Measurements from ENCODE around the gene PROX1. TPM values are rescaled to one million over a fixed set of nuclear protein-coding genes. Genes with fewer than 3 reads are reported as not detected.

Gene PROX1
- total RNA-seq, 1 donor from 2014 or later = 3.4 TPM

DNA sequence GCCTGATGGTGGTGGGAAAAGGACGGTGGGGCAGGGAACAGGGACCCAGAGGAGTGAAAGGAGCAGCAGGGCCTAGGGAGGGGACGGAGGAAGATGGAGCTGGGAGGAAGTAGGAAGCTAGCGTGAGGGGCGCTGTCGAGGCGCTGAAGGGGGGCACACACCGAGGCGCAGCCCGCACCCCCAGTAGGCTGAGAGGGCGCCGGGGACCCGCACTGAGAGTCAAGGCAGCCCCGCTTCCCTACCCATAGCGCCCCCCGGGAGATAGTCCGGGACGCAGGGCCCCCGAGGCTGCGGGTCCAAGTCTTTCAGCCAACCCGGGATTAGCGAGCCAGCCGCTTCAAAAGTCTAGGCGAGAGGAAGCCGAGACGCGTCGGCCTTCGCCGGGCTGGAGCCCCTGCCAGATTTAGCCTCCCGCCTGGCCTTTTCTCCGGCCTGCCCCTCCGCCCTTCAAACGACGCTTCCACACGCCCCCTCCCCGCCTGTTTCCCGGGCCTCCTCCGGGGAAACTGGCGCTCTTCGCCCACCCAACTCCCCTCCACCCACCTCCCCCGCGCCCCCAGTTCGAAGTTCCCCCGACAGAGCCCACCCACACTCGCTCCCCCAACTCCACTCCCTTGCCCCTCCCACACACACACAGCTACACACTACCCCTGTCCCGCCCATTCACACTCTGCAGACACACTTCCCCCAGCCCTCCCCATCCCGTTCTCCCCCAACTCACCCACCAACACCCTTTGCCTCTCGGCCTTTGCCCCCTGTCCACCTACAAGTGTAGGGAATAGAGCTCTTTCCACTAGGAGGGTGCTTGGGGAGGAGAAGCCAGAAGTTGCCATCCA, 7.8 kb upstream of the PROX1 start:
- DNase-seq (ENCODE audit: low spot score) = no peak

DNA sequence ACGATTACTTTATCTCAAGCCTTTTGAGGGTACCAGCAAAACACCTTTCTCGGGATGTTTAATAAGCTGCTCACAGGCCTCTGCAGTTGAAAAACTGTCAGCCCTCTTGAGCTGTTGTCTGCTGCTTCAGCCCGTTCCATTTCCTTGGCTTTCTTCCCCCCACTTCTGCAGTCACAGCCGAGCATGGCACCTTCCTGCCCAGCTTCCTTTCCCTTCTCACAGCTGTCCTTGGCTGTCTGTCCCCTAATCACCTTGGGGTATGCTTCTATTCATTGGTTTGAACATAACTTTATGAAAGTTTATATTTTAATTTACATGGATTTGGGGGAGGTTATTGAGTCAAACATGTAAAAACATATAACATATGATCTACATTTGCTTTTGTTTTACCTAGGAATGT, 6.9 kb upstream of the PROX1 start:
- no peak for DNase-seq (ENCODE audit: low spot score)

DNA sequence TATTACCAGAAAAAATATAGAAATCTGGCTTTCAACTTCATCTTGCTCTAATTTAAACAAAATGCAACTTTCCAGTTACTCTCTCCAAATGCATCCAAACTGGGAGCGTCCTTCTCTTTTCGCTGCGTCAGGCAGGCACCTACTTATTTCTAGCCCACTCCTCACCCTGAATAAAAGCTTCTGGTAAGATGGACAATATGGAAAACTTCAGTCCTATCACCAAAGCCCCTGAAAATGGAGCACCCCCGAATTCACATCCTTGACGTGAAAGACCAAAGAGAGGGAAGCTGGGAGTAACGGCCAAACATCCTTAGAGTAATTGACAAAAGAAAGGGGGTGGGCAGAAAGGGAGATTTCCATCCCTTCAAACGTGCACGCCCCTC, 5.5 kb upstream of the PROX1 start:
- DNase-seq (ENCODE audit: low spot score) = no peak

DNA sequence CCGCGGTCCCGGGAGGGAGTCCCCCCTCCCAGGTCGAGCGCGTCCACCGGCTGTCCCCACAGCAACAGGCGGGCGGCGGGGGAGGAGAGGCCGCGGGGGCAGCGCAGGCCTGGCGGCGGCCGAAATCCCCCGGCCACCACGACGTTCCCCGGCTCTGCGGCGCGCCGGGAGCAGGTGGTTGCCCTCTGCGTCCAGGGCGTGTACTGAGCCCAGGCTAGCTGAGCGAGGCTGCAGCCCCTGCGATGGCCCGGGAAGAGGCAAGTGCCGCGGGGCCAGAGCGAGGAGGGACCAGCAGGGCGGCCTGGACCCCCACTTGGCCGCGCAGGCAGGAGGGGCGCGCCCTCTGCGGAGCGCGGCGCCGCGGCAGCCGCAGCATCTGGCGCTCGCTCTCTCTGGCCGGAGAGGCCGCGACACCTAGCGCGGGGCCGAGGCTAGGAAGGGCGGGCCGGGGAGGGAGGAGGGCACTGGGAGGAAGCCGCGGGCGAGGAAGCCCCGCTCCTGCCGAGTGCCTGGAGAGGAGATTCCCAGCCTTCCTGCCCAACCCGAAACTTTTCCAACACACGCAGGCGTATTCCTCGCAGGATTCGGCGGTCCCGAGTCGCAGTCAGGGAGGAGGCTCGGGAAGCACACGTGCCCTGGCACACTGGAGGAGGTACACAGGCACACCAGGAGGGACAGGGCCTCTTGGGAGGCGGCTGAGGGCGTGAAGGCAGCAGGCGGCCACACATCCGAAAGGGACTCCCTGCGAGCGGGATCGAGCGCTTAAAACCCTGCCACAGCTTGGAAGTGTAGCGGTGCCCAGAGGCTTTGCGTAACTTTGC, 4.9 kb upstream of the PROX1 start:
- peak; percentile 21 for DNase-seq (ENCODE audit: low spot score)

DNA sequence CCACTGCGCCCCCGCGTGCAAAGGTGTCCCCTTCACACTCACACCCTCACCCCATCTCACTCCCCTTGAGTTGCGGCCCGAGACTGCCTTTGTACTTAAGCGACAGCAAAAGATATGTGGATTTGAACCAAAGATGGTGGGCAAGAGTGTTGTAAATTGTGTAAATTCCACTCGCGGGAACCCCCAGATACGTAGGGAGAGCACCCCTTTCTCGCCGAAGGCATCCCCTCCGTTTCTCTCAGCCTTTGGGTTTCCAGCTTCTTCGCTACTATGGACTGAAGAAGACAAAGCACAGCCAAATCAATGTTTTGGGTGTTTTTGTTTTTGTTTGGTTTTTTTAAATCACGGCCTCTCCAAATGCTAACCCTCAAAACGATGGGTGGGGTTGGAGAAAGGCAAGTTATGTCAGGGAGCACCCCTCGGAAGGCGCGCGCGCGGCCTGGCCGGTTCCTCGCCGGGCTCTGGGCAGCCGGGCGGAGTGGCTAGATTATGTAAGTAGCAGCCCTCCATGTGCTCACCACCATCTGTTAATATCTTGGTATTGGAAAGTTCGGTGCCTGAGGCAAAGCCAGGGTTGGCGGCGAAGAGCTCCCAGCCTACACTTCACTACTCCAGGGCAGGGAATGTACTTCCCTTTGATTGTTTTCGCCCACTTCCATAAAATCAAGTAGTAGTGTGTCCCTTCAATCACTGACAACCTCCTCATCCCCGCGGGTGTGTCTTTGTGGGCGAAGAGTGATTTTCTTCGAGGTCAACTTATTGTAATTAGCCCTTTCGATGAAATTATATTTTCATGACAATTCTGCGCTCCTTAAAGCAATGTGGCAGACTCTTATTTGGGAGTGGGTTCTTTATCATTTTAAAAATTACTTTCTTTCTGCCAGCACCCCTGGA, 4.0 kb upstream of the PROX1 start:
- no peak for DNase-seq (ENCODE audit: low spot score)

DNA sequence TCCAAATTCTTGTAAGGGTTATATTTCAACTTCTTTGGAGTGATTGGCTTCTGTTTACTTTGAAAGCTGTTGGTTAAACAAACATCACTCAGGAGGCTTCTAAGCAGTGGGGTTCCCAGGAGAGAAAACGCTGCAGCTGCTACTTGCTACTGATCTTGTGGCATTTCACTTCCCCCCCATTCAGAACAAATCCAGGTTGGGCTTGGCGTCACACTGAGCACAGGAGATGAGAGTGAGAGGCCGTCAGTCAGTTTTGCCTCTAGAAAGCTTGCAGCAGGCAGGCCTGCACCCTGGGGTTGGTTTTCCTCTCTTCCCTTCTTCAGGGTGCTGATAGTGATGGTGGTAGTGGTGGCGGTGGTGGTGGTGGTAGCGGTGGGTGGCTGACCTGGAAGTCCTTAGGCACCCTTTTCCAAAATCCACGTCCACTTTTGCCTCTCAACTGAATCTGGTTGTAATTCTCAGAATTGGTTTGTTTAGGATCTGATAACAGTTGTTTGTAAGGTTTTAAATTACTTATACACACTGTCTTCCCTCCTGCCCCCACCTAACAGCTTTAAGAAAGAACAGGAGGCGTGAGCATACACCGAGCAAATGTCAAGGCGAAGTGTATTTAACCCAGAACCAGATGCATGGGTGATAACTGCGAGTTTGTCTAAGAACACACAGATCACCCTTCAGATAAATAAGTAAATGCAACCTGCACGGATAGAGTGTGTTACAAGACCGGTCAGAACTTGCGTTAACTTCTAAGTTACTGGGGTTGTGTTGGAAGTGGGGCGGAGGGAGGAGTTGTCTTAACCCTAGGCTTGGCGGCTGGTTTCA, 3.2 kb upstream of the PROX1 start:
- DNase-seq (ENCODE audit: low spot score) = peak; percentile 54

DNA sequence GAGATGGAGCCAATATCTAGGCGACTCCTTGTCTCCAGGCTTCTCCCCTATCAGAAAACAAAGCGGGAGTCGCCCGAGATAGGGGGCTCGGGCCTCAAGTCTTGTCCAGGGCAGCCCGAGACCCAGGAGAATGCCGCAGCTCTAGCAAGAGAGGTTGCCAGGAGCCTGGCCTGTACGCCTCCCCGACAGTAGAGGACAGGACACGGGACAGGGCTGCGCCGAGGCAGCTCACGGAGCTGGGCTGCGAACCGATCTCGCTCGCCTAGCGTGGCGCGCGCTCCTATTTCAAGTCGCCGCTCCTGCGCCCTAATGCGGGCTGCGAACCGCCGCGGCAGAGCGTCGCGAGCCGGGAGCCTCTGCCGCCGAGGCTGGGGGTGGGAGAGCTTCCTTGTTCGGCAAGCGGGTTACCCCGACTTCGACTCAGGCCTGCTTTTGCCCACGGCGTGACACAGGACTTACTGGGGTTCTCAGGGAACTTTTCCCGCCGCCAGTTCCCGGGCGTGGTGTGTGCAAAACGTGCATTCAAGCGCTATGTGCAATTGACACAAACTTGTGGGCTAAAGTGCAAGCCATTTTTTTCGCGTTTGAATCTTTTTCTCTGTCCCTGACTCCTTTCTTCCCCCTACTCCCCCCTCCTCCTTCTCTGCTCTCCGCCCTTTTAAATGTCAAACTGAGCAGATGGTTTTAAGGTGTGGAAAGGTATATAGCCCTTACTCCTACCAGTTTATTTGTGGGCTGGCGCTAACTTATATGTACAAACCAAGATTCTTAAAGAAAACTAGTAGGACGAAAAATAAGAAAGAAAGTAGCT, 2.4 kb upstream of the PROX1 start:
- DNase-seq (ENCODE audit: low spot score) = peak; percentile 20

DNA sequence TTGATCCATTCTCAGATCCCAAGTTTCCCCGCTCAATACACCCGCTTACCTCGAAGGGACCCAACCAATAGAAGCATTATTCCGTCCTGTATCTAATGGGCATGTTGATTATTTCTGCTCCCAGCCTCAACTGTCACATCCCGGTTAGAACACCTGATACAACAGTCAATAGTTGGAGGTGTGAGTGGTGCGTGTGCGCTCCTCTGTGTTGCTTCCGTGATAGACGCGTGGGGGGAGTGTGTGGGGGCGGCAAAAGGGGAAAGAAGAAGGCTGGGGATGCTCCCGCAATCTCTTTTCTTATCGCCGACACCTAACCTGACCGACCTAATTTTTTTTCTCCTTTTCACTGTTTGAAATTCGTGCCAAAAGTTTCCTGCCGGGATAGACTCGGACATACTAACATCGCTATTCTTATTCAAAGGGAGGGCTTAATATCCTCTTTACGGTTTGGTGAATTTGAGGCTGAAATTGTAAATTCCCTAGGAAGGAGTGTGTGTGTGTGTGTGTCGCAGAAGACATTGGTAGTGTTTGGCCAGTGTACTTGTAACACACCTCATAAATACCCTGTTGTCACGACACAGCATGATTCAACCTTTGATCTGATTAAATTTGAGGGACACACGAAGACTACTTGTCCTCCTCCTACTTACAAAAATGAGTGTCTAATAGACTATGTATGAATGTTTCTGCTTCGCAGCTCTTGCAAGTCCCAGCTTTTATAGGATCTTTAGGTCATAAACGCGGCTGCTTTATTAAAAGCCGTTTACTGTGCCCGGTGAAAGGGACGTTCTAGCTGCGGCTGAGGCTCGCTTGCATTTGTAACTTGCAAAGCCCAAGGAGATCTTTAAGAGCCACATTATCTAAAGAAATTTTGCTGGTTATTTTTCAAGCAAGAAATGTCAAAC, 1.5 kb upstream of the PROX1 start:
- DNase-seq (ENCODE audit: low spot score) = peak; percentile 39

DNA sequence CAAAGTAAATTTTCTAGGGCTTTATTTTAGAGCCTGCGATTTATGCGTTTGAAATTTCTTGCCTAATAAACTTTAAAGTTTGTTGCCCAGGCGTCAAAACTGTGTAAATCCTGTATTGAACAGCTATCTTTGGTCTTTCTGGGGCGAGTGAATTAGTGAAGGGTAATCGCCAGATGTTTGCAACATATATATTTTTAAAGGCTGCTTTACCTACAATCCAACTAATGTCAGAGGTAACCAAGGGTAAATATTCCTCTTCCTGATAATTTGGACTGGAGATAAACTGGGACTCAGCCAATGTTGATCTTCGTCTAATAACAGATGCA, 885 bp upstream of the PROX1 start:
- no peak for DNase-seq (ENCODE audit: low spot score)

DNA sequence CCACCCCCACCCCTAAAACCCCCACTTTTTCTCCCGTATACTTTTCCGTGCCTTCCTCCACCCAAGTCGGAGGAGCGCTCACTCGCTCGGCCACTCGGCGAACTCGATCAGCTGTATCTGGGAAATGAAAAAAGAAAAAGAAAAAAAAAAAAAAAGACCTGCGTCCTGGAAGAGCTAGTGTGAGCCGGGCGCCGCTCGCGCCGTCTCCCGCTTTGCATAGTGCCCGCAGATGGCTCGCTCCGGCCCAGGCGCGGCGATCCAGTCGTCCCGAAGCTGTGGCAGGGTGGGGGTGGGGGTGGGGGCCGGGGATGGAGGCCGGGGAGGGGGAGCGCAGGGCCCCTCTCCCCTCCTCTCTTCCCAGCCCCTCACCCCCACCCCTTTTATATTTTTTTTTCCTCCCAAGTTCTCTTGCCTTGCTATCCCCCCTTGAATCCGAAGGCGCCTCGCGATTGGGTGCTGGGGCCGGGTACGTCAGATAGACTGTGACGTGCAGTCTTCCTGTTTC, 299 bp upstream of the PROX1 start:
- DNase-seq (ENCODE audit: low spot score) = peak; percentile 97

DNA sequence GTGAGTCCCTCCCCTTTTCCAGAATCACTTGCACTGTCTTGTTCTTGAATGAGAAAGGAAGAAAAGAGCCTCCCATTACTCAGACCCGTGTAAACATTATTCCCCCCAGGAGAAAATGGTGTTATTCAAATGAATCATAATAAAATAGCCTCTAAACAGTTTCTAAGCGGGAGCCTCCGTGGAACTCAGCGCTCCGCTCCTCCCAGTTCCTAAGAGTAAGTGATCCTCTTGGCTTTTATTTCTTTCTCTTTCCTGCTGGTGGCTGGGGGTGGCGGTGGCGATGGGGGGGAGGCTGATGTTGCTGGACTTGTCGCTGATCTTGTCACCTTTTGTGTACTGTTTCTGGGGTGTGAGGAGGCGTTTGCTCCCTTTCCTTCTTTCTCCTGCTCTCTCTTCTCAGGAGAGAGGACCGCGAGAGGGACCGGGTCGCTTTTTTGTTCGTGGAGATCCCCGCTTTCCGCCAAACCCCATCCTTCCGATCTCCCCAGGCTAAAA, 781 bp downstream of the PROX1 start:
- DNase-seq (ENCODE audit: low spot score) = peak; percentile 71

DNA sequence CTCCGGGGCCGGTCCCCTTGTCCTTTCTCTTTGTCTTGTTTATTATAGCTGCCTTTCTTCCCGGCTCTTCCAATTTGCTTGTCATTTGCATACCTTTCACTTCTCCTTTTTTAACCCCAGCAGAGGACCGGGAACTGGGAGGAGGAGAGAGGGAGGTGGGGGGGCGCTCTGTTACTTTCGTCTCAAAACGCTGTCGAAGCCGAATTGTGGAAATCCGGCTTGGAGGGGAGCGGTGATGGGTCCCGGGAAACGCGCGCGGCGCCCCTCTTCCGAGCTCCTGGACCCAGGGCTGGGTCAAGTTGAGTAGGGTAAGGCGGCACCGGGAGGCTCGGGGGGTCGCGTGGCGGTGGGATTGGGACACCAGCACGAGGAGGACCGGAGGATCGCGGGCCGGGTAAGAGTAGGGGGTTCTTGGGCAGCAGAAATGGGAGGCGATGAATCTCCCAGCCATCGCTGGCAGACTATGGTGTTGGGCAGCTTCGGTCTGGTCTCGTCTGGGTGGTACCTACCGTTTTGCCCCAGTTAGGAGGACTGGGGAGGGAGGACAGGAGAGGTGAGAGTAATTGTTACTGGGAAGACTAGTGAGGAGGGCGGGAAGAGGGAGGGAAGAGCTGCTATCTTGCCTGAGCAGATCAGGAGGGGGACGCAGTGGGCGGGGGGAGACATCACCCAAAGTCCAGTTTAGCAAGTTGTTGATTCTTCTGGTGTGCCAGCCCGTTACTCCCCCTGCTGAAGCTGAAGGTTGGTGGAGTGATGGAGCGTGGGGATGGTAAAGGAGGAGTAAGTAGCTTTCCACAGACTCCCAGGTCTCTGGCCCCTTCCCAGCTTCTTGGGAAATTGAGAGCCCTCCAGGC, 1.5 kb downstream of the PROX1 start:
- DNase-seq (ENCODE audit: low spot score) = peak; percentile 43

DNA sequence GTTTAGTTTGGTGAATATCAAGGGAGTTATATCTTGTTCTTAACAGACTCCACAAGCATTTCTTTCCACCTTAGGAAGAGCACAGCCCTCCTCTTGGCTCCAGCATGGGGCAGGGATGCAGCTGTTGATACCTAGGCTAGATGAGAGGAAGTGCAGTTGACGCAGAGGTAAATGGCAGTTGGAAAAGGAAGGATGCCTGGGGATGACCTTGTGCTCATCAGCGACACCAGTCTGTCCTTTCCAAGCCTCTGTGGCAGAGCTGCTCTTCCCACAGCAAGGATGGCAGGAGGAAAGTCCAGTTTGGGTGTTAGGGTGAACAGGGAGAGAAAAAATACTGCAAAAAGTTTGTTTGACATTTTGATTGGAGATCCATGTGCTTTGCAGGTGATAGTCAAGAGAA, 6.2 kb downstream of the PROX1 start:
- DNase-seq (ENCODE audit: low spot score) = no peak

DNA sequence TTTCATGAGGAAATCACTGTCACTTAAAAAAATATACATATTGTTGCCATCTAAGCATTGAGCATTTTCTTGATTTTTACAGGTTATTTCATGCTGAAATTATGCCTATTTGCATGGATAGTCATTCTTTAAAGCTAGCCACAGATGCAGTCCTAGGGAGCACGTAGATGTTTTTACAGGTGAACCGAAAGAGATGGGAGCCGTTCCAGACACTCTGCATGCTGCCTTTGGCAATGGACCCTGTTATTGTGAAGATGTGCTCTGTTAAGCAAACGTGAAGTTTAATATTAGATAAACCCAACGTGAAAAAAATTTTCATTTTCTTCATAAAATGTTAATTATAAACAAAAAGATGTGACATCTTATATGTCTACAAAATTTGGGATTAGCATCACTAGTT, 7.1 kb downstream of the PROX1 start:
- no peak for DNase-seq (ENCODE audit: low spot score)

DNA sequence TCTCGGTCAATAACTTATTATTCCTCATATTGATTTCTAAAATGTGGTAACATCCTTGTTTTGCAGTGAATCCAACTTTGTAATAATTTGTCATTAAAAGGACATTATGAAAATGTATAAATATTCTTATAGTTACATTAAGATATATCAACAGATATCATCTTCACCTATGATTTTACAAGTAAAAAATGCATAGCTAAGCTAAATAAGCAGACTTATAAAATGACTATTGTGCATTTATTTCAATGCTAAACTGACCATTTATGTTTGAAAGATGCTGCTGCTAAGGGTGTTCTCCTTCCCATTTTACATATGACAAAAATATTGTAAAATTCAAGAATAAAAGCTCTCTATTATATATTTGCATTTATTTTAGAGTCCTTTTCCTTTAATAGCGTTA, 7.8 kb downstream of the PROX1 start:
- DNase-seq (ENCODE audit: low spot score) = no peak

DNA sequence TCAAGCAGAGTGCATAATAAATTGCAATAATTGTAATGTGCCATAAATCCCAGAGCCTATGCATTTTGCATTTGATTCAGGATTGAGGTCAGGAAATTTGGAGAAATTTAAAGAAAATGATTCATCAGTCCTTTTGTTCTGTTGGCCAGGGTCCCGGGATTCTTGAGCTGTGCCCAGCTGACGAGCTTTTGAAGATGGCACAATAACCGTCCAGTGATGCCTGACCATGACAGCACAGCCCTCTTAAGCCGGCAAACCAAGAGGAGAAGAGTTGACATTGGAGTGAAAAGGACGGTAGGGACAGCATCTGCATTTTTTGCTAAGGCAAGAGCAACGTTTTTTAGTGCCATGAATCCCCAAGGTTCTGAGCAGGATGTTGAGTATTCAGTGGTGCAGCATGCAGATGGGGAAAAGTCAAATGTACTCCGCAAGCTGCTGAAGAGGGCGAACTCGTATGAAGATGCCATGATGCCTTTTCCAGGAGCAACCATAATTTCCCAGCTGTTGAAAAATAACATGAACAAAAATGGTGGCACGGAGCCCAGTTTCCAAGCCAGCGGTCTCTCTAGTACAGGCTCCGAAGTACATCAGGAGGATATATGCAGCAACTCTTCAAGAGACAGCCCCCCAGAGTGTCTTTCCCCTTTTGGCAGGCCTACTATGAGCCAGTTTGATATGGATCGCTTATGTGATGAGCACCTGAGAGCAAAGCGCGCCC, 8.7 kb downstream of the PROX1 start:
- no peak for DNase-seq (ENCODE audit: low spot score)

Data from umbilical cord (tissue), 2 donors.